Parathyroid adenoma (tissue), 2 donors: ENCODE results near the gene INF2.

Source experiments
- H2AFZ ChIP-seq: fragments of 300-600 bp; sonication (generic); one replicate; pipeline ENCODE4 v1.7.0; 2017; ENCODE audit warnings: antibody characterized with exemption, mild to moderate bottlenecking
- H3K27ac ChIP-seq: fragments of 300-600 bp; sonication (generic); one replicate; pipeline ENCODE4 v1.7.0; 2017
- H3K27me3 ChIP-seq: fragments of 300-600 bp; sonication (generic); one replicate; pipeline ENCODE4 v1.7.0; 2017; ENCODE audit warnings: low read length; ENCODE audit not compliant: control insufficient read depth, insufficient read depth
- H3K36me3 ChIP-seq: fragments of 300-600 bp; sonication (generic); one replicate; pipeline ENCODE4 v1.7.0; 2017; ENCODE audit warnings: low read length; ENCODE audit not compliant: control insufficient read depth, insufficient read depth
- H3K4me1 ChIP-seq: fragments of 300-600 bp; sonication (generic); one replicate; pipeline ENCODE4 v1.7.0; 2017; ENCODE audit warnings: control low read depth
- H3K4me2 ChIP-seq: fragments of 300-600 bp; sonication (generic); one replicate; pipeline ENCODE4 v1.7.0; 2017; ENCODE audit warnings: low read length
- H3K4me3 ChIP-seq: fragments of 300-600 bp; sonication (generic); one replicate; pipeline ENCODE4 v1.7.0; 2017; ENCODE audit warnings: low read depth, low read length
- H3K79me2 ChIP-seq: fragments of 300-600 bp; sonication (generic); one replicate; pipeline ENCODE4 v1.7.0; 2017; ENCODE audit warnings: control low read depth
- H3K9ac ChIP-seq: fragments of 300-600 bp; sonication (generic); one replicate; pipeline ENCODE4 v1.7.0; 2017; ENCODE audit warnings: mild to moderate bottlenecking
- H3K9me3 ChIP-seq: fragments of 300-600 bp; sonication (generic); one replicate; pipeline ENCODE4 v1.7.0; 2017; ENCODE audit warnings: low read length; ENCODE audit not compliant: control insufficient read depth
- TF ChIP-seq, protein P1 (sequence below): fragments of 300-600 bp; sonication (generic); IDR thresholded peaks from one replicate; pipeline ENCODE4 v1.7.0; 2017; ENCODE audit warnings: antibody characterized with exemption, mild to moderate bottlenecking
- donor health status: primary hyperparathyroidism.

Gene INF2

DNA sequence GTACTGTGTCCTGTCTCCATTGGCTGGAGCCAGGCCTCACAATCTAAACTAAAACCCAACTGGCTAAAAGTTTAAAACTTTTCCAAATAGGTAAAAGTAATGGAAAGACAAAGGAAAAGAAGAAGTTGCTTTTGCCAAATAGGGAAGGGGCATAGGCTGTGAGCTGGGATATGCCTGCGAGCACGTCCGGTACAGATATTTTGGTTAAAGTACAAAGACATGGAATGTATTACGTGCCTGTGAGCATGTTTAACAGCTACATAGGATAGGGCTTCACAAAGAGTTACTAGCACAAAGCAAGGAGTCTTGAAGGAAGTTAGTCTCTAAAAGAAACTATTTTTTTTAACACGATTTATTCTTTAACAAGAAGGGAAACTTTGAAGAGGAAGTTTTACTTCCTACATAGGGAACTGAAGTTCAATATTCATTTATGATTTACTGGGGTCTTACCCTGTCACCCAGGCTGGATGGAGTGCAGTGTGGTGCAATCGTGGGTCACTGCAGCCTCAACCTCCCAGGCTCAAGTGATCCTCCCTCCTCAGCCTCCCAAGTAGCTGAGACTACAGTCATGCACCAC lies 41.9 kb upstream of the INF2 start:
- Histone ChIP-seq H3K4me3 (no peak overlapping the region), H3K9ac (no peak overlapping the region), H3K4me2 (no peak overlapping the region), H3K36me3 (no peaks in the 10 kb centered on the region), H2AFZ (no peak overlapping the region), H3K79me2 (no peaks in the 10 kb centered on the region), H3K27ac (no peak overlapping the region), H3K4me1 (no peaks in the 10 kb centered on the region), H3K27me3 (no peaks in the 10 kb centered on the region), H3K9me3 (peaks cover 3% of the 10 kb centered on the region)
- TF ChIP-seq, protein P1, sequence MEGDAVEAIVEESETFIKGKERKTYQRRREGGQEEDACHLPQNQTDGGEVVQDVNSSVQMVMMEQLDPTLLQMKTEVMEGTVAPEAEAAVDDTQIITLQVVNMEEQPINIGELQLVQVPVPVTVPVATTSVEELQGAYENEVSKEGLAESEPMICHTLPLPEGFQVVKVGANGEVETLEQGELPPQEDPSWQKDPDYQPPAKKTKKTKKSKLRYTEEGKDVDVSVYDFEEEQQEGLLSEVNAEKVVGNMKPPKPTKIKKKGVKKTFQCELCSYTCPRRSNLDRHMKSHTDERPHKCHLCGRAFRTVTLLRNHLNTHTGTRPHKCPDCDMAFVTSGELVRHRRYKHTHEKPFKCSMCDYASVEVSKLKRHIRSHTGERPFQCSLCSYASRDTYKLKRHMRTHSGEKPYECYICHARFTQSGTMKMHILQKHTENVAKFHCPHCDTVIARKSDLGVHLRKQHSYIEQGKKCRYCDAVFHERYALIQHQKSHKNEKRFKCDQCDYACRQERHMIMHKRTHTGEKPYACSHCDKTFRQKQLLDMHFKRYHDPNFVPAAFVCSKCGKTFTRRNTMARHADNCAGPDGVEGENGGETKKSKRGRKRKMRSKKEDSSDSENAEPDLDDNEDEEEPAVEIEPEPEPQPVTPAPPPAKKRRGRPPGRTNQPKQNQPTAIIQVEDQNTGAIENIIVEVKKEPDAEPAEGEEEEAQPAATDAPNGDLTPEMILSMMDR = no peak

DNA sequence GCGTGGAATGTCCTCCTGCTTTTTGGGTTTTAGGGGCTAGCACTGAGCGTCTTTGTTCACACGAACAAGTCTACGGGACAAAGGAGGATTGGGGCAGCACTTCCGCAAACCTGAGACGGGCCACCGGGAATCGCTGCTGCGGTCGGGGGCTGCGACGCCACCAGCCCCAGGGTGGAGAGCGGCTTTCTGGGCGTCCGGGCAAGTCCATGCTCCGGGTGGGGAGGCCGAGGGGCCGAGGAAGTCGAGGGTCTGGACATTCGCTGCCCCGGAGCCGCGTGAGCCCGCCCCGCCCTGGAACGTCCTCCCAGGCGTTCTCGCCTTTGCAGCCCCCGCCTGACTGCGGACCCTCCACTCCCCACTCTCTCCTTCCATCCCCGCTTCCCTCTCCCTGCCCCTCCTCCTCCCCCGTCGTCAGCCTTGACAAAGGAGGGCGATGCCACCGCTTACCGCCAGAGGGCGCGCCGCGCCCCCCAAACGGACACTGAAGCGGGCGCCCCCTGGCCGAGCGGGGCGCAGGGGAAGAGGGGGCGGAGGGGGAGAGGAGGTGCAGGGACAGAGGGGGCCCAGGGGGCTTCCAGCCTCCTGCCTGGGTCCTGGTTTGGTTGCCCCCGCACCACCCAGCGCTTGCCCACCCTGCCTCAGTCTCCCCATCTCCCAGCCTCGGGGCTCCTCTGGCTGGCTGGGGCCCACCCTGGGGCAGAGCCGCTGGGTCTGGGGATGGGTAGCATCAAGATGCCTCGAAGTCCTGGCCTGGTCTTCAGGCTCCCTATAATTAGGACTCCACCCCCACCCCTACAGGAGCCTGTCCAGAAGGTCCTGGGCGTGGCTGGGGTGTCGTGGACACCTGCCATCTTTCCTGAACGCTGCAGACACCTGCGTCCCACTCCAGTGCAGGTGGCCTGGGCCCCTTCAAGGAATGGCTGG lies 39.1 kb upstream of the INF2 start:
- Histone ChIP-seq H3K9me3 (no peaks in the 10 kb centered on the region), H3K4me2 (peak overlapping the region; percentile 68), H3K79me2 (no peaks in the 10 kb centered on the region), H3K4me3 (no peak overlapping the region), H2AFZ (peak overlapping the region; percentile 45), H3K4me1 (no peaks in the 10 kb centered on the region), H3K9ac (no peak overlapping the region), H3K27me3 (no peaks in the 10 kb centered on the region), H3K36me3 (no peaks in the 10 kb centered on the region), H3K27ac (no peak overlapping the region)
- TF ChIP-seq, protein P1 = peak; percentile 97

DNA sequence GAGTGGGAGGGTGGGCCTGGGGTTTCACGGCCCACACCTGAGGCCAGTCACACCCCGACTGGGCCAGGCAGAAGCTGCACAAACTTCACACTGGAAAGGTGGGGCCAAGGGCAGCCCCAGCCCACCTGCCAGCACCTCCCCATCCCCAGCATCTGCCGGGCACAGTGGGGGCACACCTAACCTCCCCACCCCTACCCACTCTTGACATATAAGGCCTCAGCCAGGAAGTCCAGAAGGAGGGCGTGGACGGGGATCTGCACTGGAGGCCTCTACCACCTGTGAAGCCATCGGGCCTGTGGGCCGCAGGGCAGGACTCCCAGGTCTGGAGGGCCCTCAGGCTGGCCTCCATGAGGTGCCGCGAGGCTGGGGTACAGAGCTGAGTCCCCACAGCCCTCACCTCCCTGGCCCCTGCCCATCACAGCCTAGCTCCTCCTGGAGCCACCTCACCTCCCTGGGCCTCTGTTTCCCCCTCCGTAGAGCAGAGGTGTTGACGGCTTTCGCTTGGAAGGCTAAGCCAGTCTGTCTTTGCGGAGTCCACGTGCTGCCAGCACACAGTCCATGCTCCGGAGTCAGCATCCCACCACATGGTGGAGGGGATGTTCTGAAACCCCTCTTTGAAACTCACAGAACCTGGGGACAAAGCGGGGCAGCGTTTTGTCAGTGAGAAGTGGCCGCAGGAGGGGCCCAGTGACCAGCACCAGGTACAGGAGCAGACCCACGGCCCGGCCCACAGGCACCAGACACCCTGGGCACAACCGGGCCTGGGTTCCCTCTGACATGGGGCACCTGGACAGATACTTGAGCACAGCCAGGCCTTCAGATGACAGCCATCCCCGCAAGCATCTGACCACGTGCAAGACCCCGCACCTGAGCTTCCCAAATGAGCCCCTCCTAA lies 38.2 kb upstream of the INF2 start:
- H3K27me3 ChIP-seq = no peaks in the 10 kb centered on the region
- no peak overlapping the region for H2AFZ ChIP-seq
- no peaks in the 10 kb centered on the region for H3K36me3 ChIP-seq
- no peaks in the 10 kb centered on the region for H3K9me3 ChIP-seq
- TF ChIP-seq, protein P1 = no peak
- H3K27ac ChIP-seq = no peak overlapping the region
- H3K4me3 ChIP-seq = no peak overlapping the region
- no peak overlapping the region for H3K9ac ChIP-seq
- no peak overlapping the region for H3K4me2 ChIP-seq
- H3K79me2 ChIP-seq = no peaks in the 10 kb centered on the region
- H3K4me1 ChIP-seq = no peaks in the 10 kb centered on the region

DNA sequence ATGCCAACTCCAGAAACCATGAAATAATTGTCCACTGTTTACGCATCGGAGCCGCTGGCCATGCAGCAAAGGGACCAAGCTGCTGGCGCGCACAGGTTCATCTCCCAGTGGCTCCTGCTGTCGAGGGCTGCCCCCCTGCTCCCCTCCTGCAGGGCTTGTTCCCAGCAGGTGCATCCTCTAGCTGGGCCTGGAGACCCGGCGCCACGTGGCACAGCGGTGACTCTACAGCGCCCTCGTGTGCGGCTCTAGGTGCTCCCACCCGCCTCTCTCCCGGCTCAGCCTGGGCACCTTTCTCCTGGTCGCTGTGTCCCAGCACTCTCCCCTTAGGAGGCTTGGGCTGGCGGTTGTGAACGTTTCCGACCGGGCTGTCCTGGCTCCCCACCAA lies 37.5 kb upstream of the INF2 start:
- Histone ChIP-seq H3K79me2 (no peaks in the 10 kb centered on the region), H3K27ac (no peak overlapping the region), H2AFZ (no peak overlapping the region), H3K4me2 (no peak overlapping the region), H3K4me1 (no peaks in the 10 kb centered on the region), H3K27me3 (no peaks in the 10 kb centered on the region), H3K36me3 (no peaks in the 10 kb centered on the region), H3K9me3 (no peaks in the 10 kb centered on the region), H3K9ac (no peak overlapping the region), H3K4me3 (no peak overlapping the region)
- TF ChIP-seq, protein P1 = no peak
